Right forelimb (tissue), 1 donor: Measurements from ENCODE around the gene LYL1.

Experiments
- DNase-seq: peaks from one replicate; pipeline ENCODE4 v3.0.0-alpha.2; 2018

The LYL1 gene

GRCh38 chr19:13071444-13072187 is 31.0 kb downstream of the LYL1 start:
- no peak for DNase-seq

DNA sequence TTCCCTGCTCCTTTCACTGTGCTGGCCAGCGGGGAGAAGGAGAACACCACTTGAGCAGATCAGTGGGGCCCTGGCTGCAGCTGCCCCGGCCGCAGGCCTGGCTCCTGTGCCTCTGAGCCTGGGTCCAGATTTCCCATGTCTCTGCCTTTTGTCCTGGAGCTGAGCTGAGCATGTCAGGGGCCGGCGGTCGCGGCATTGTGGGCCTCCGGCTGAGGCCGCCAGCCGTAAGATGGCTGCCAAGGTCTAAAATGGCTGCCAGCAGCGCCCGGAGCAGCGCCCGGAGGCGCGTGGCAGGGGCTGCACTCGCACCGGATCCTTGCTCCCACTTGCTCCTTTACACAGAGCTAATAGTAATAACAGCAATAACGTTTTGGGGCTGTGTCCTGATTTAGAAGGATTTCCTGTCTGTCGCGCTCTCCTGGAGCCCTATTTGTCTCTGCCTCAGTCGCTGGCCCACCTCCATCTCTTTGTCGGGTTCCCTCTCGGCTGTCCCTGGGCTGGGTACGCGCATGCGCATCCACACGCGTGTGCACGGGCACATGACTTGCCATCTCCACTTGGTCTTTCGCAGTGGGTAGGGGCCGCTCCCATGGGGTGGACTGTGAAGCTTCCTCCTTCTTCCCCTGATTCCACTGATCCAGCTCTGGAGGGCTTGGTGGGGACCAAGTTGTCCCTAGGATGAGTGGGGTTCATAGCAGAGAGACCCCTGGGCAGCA is 32.1 kb downstream of the LYL1 start:
- DNase-seq = no peak

- no peak for DNase-seq
Measured at GRCh38 chr19:13069415-13070359, 33.0 kb downstream of the LYL1 start.

GRCh38 chr19:13068085-13068846 is 34.4 kb downstream of the LYL1 start:
- no peak for DNase-seq

GRCh38 chr19:13066933-13067807 is 35.5 kb downstream of the LYL1 start:
- no peak for DNase-seq

DNA sequence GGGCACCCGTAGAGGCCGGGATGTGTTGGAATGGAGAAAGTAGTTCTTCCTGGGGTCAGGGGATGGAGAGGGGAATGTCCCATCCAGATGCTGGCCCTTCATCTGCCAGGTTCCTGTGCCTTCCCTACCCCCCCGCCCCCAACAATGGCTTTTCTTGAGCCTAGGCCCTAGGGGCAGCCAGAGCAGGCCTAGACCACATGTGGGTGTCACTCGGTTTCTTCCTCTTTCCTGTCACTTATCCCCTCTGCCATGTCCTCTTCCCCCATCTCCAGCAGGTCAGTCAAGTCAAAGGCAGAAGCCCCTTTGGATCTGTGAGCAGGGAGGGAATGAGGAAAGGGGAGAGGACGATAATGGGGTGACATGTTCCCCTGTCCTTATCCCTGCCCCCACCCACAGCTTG is 36.4 kb downstream of the LYL1 start:
- no peak for DNase-seq

DNA sequence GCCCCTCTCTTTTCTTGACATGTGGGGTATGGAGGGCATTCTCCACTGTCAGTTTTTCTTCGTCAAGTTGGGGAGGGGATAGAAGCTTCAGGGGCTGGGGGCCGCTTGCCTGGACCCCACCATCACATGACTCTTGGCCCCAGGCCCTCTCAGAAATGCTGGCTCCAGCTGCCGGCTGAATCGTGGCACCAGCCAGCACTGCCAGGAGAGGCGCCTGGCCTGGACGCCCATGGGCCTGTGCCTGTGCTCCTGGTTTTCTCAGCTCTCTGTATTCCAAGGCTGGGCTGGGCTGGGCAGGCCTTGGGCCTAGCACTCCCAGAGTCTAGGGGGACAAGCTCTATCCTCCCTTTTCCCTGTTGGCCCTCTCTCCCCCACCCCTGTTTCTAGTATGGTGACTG is 38.6 kb downstream of the LYL1 start:
- DNase-seq = no peak

- DNase-seq = no peak
Measured at GRCh38 chr19:13063461-13064091, 39.1 kb downstream of the LYL1 start.

GRCh38 chr19:13062317-13062716 is 40.3 kb downstream of the LYL1 start:
- no peak for DNase-seq

DNA sequence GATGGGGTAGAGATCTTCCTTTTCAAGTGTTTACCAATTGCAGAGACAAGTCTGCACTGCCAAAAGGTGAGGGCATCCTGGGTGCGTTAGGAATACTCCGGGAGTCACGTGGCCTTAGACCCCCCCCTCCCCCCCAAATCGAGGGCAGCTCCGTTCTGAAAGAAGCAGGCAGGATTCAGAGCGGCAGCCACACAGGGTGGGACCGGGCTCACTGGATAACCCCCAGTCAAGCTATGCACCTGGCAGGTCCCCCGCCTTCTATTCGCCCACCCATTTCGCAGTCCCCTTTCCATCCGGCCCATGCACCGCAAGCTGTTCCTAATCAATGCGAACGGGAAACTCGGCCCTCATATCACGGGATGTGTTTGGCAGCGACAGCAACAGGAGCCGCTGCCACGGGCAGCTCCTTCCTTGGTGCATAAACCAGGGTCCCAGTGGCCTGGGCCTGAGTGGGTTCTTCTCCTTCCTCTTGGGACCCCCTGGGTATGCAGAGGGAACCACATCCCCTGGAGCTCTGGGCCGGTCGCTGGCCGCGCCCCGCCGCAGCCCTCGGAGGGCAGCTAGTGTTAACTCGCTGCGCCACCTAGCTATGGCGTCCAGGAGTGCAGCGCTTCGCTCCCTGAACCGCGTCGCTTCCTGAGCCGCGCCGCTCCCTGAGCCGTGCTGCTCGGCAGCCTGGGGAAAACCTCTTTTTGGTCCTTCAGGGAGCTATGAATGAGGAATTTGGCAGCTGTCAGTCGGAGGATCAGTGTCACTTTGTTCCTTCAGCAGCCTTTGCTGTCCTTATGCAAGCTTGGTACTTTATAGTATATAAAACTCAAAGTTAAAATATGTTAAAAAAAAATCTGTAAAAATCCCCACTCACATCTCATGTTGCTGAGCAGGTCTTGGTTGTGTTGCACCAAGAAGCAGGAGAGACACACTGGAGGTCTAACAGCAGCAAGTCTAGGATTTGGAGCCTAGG is 41.4 kb downstream of the LYL1 start:
- peak; percentile 91 for DNase-seq

DNA sequence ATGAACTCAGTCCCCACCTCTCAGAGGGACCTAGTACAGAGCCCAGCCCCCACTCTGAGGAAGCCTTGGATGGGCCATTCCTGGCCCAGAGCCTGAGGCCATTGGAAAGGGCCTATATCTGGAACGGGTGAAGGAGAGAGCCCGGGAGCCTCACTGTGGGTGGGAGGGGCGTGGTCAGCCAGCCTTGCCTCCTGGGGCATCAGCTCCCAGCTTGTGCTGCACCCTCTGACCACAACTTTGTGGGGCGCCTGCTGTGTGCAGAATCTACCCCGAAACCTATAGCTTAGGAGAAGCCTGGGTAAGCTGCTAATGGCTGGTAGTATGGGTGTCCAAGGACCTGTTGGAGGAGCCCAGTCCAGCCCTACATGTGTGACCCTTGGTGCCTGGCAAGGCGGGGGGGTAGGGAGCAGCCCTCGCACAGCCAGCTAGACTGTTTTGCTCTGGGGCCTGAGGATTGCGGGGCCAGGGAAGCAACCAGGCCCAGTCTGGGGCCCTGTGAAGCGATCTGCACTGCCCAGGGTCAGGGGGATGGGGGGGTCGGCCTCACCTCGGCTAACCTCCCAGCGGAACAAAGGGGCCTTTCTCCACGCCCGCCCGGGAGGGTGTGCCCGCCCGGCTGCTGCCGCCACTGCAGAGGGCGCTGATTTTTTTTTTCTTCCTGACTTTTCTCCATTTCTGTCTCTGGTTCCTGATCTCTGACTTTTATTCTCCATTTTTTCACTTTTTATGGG is 42.3 kb downstream of the LYL1 start:
- DNase-seq = no peak

- DNase-seq = no peak
Measured at GRCh38 chr19:13058951-13059660, 43.6 kb downstream of the LYL1 start.

DNA sequence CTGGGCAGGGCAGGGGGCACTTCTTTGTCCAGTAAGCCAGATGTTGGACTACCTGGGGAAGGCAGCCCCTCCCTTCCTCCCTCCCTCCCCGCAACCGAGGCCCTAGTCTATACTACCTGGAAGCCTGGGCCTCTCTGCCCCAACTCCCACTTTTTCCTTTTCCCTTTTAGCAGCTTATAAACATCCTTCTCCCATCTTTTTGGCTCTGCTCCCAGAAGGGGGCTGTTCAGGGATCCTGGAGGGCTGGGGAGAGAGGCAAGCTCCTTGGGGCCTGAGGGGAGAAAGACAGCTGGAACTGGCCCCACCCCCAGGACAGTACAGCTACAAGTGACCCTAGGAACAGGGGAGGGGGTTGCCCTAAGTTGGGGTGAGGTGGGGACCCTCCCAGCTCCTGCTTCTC is 44.9 kb downstream of the LYL1 start:
- DNase-seq = no peak

GRCh38 chr19:13057147-13057572 is 45.5 kb downstream of the LYL1 start:
- DNase-seq = no peak

- DNase-seq = peak; percentile 82
Measured at GRCh38 chr19:13056052-13056660, 46.5 kb downstream of the LYL1 start.

DNA sequence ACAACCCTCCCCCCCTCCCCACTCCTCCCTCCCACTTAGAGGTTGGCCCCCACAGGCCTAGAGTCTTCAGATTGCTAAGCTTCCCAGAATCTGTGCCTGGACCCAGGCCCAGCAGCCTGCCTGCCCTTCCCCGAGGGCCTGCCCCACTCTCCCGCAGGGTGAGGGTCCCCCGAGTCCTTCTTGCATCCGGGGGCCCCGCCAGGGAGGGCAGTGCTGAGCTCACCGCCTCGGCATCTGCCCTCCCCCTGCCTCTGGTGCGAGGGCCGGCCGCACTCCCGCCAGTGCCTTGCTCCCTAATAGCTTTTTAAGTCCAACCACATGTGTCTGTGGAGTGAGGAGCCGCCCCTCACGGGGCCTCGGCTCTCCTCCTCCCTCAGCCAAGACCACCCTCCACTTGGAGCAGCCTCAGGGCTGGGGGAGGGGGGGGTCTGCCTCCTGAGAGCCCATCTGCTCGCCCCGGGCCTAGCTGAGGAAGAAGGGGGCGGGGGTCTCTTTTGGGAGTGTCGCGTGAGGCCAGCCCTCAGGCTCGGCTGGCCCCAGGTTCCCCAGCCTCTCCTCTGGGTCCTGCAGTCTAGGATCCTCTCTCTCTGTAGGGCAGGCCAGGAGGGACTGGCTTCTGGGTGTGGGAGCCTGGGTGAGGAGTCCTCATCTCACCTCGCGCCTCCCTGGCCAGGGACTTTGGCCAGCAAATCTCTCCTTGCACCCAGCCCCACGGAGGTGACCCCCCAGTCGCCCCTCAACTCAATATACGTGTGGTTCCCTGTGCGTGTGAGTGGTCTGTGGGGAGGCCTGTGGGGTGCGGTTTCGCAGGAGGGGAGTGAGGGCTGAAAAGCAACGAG is 47.2 kb downstream of the LYL1 start:
- peak; percentile 91 for DNase-seq

DNA sequence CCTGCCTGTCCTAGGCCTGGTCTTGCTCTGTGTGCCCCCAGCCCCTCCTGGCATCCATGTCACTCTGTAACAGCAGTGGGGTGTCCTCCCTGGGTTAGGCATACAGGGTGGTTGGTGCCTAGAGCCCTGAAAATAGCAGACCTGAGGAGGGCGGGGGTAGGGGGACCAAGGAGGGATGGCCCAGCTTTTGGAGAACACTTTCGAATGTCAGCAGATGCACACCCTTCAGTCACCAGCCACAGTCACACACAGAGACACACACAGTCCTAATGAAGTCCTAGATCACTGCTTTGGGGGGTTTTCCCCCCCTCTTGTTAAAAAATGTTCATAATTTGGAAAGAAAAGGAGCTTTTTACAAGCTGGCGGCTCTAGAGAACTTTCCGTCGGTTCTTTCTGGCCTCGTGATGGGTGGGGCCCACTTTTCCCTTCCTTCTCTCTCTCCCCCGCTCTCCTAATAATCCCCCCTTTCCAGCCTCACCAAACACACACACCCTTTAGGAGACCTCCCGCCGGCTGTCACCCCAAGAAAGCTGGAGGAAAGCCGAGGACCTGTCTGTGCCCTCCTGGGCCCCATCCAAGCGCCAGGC is 47.9 kb downstream of the LYL1 start:
- DNase-seq = no peak
